ENCODE results near the gene CAPN9.

- TF ChIP-seq POLR2A (IDR thresholded peaks at IDR 0.05; ENCODE audit: low read depth, low read length) (no peak), TAF1 (IDR thresholded peaks at IDR 0.05; ENCODE audit: borderline replicate concordance, low read depth, low read length) (no peak)
Measured at GRCh38 chr1:230739564-230740290, 7.5 kb upstream of the CAPN9 start.

Data from GM12892 (cell line).